Trophoblast cell (in vitro differentiated cells and primary cell): ENCODE results near the gene KRT73. TPM values are rescaled to one million over a fixed set of nuclear protein-coding genes. Genes with fewer than 3 reads are reported as not detected.

ENCODE experiments used
- DNase-seq, 2 donors: peaks; one replicate each; pipeline ENCODE4 v3.0.0-alpha.2; 2016
- H2AFZ ChIP-seq: 2 replicates; pipeline ENCODE4 v1.6.1; 2013; ENCODE audit warnings: low read length, moderate library complexity, mild to moderate bottlenecking; ENCODE audit not compliant: insufficient read depth, poor library complexity
- H2AK5ac ChIP-seq: 2 replicates; pipeline ENCODE4 v1.6.1; 2013; ENCODE audit warnings: mild to moderate bottlenecking, low read length
- H2BK120ac ChIP-seq: 2 replicates; pipeline ENCODE4 v1.6.1; 2013; ENCODE audit warnings: low read length, mild to moderate bottlenecking, moderate library complexity; ENCODE audit not compliant: insufficient read depth, poor library complexity
- H2BK12ac ChIP-seq: 2 replicates; pipeline ENCODE4 v1.6.1; 2013; ENCODE audit warnings: mild to moderate bottlenecking, low read length, moderate library complexity
- H2BK5ac ChIP-seq: 2 replicates; pipeline ENCODE4 v1.6.1; 2013; ENCODE audit warnings: low read length, low read depth, moderate library complexity, mild to moderate bottlenecking; ENCODE audit not compliant: poor library complexity
- H3K14ac ChIP-seq: 2 replicates; pipeline ENCODE4 v1.6.1; 2013; ENCODE audit warnings: mild to moderate bottlenecking, low read length
- H3K18ac ChIP-seq: 2 replicates; pipeline ENCODE4 v1.6.1; 2013; ENCODE audit warnings: mild to moderate bottlenecking, low read length
- H3K23ac ChIP-seq: 2 replicates; pipeline ENCODE4 v1.6.1; 2013; ENCODE audit warnings: low read length
- H3K27ac ChIP-seq: 2 replicates; pipeline ENCODE4 v1.5.1; 2013; ENCODE audit warnings: low read depth, mild to moderate bottlenecking, inconsistent platforms, low read length, moderate library complexity
- H3K27me3 ChIP-seq: 2 replicates; pipeline ENCODE4 v1.6.1; 2013; ENCODE audit warnings: inconsistent platforms, mild to moderate bottlenecking, low read length, moderate library complexity; ENCODE audit not compliant: insufficient read depth
- H3K36me3 ChIP-seq, 2 experiments: 1 replicate in 1 of 2; 2 replicates in 1 of 2; pipeline ENCODE4 v1.6.1; 2013; ENCODE audit warnings: low read length in 2 of 2, mild to moderate bottlenecking in 2 of 2, moderate library complexity in 1 of 2; ENCODE audit not compliant: insufficient read depth in 2 of 2, control insufficient read depth in 1 of 2
- H3K4ac ChIP-seq: 2 replicates; pipeline ENCODE4 v1.6.1; 2013; ENCODE audit warnings: low read depth, mild to moderate bottlenecking, low read length, moderate library complexity
- H3K4me1 ChIP-seq, 2 experiments: 1 replicate in 1 of 2; 2 replicates in 1 of 2; pipeline ENCODE4 v1.6.1; 2013; ENCODE audit warnings: low read length in 2 of 2, mild to moderate bottlenecking in 2 of 2, moderate library complexity in 1 of 2; ENCODE audit not compliant: insufficient read depth in 2 of 2, control insufficient read depth in 1 of 2
- H3K4me2 ChIP-seq: 2 replicates; pipeline ENCODE4 v1.6.1; 2013; ENCODE audit warnings: inconsistent platforms, mild to moderate bottlenecking, low read length, moderate library complexity
- H3K4me3 ChIP-seq: 2 replicates; pipeline ENCODE4 v1.5.1; 2013; ENCODE audit warnings: mild to moderate bottlenecking, low read depth, low read length, inconsistent platforms
- H3K79me1 ChIP-seq: one replicate; pipeline ENCODE4 v1.6.1; 2013; ENCODE audit warnings: low read length
- H3K79me2 ChIP-seq: 2 replicates; pipeline ENCODE4 v1.6.1; 2013; ENCODE audit warnings: low read length, mild to moderate bottlenecking; ENCODE audit not compliant: control insufficient read depth, insufficient read depth, poor library complexity
- H3K9ac ChIP-seq: 2 replicates; pipeline ENCODE4 v1.6.1; 2013; ENCODE audit warnings: mild to moderate bottlenecking, low read length
- H3K9me3 ChIP-seq: 2 replicates; pipeline ENCODE4 v1.6.1; 2013; ENCODE audit warnings: low read depth, mild to moderate bottlenecking, control low read depth, inconsistent platforms, low read length; ENCODE audit not compliant: insufficient read depth
- H4K12ac ChIP-seq: 2 replicates; pipeline ENCODE4 v1.6.1; 2013; ENCODE audit warnings: low read depth, mild to moderate bottlenecking, low read length, moderate library complexity
- H4K8ac ChIP-seq: 2 replicates; pipeline ENCODE4 v1.6.1; 2013; ENCODE audit warnings: low read depth, mild to moderate bottlenecking, low read length, moderate library complexity
- H4K91ac ChIP-seq: one replicate; pipeline ENCODE4 v1.6.1; 2013; ENCODE audit warnings: low read depth, mild to moderate bottlenecking, low read length, moderate library complexity
- WGBS: extraction: QIAGEN DNeasy Blood & Tissue Kit; methylation state at CpG from one replicate; pipeline ENCODE4 v1.1.7; 2013; ENCODE audit warnings: missing lambda C conversion rate; ENCODE audit not compliant: insufficient read length, insufficient coverage; ENCODE audit errors: extremely low coverage; 5-methylcytosine and 5-hydroxymethylcytosine counted together
- polyA plus RNA-seq: library from polyadenylated mRNA; stranded (reverse); fragments of 200-250 nt; gene quantifications from 2 replicates; pipeline ENCODE4 v1.2.3, GENCODE V29; 2013

Gene KRT73
- polyA plus RNA-seq: not detected in 2 replicates

DNA sequence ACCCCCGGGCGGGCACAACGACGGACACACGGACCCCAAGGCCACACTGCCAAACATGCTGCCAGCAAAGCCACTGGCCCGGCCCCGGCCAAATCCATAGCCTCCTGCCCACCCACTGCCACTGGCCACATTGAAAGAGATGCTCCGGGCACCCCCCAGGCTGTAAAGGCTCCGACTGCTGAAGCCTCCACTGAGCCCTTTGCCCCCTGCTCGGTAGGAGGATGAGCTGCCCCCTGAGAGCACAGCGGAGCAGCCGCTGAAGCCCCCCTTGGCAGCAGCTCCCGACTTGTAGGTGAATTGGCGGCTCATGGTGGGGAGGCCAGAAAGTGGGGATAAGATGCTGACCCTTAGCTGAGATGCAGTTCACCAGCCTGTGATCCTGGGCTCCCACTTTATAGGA, at the start of gene KRT73:
Gene KRT73 (minus strand): TSS at position 344 of the 400 bp plus-strand sequence. CDS start 35 bp downstream, at position 309.
- H3K4me1 ChIP-seq: no peaks in the 10 kb centered on the region
- WGBS: no CpG with 5 or more reads among the region's 14 CpGs

DNA sequence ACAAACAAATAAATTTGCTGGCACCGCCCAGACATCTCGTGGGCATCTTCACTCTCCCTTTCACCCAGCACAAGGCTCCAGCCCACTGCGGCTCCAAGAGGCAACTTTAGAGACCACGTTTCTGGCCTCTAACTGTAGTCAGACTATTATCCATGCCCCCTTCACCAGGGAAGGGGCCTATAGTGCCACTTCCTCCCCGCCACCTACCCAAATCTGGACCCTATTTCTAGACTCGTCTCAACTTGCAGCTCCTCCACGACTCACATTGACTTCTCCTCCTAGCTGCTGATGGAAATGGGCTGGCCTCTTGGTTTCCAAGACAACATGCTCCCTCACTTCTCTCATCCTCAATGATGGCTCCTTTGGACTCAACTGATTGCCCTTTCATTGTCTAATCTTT, 49.6 kb upstream of the KRT73 start:
- H3K9me3 ChIP-seq: no peaks in the 10 kb centered on the region
- H3K4ac ChIP-seq: no peak overlapping the region
- no peak overlapping the region for H2BK5ac ChIP-seq
- H4K8ac ChIP-seq: no peak overlapping the region
- H3K18ac ChIP-seq: no peak overlapping the region
- no peak overlapping the region for H2AK5ac ChIP-seq
- H4K12ac ChIP-seq: no peak overlapping the region
- no peak overlapping the region for H2BK12ac ChIP-seq
- H3K79me1 ChIP-seq: peaks cover under 1% of the 10 kb centered on the region
- no CpG with 5 or more reads among the region's 7 CpGs for WGBS
- no peaks in the 10 kb centered on the region for H3K79me2 ChIP-seq
- no peak overlapping the region for H4K91ac ChIP-seq
- H2AFZ ChIP-seq: no peak overlapping the region
- H3K4me3 ChIP-seq: no peak overlapping the region
- no peak overlapping the region for H3K4me2 ChIP-seq
- no peaks in the 10 kb centered on the region for H3K36me3 ChIP-seq
- H3K4me1 ChIP-seq: peaks cover 3 to 9% of the 10 kb centered on the region in 2 experiments
- no peak overlapping the region for H3K9ac ChIP-seq
- H3K23ac ChIP-seq: no peak overlapping the region
- H2BK120ac ChIP-seq: no peak overlapping the region
- no peak overlapping the region for H3K27ac ChIP-seq
- H3K27me3 ChIP-seq: no peaks in the 10 kb centered on the region
- DNase-seq: no peak
- no peak overlapping the region for H3K14ac ChIP-seq

More for the DNA sequence above, at the start of gene KRT73:
- Histone ChIP-seq H3K23ac (no peak within 1 kb of the TSS), H4K12ac (no peak within 1 kb of the TSS), H2BK120ac (no peak within 1 kb of the TSS), H4K8ac (no peak within 1 kb of the TSS), H3K4ac (no peak within 1 kb of the TSS), H3K9ac (no peak within 1 kb of the TSS), H4K91ac (no peak within 1 kb of the TSS), H3K4me2 (no peak within 1 kb of the TSS), H3K27ac (no peak within 1 kb of the TSS), H3K79me1 (no peaks in the 10 kb centered on the region), H2AK5ac (no peak within 1 kb of the TSS), H3K14ac (no peak within 1 kb of the TSS), H2BK12ac (no peak within 1 kb of the TSS), H2BK5ac (no peak within 1 kb of the TSS), H3K18ac (no peak within 1 kb of the TSS), H3K27me3 (no peaks in the 10 kb centered on the region), H3K79me2 (no peaks in the 10 kb centered on the region), H2AFZ (no peak within 1 kb of the TSS), H3K36me3 (no peaks in the 10 kb centered on the region), H3K4me3 (no peak within 1 kb of the TSS), H3K9me3 (peaks cover 5% of the 10 kb centered on the region)
- no peak for DNase-seq

DNA sequence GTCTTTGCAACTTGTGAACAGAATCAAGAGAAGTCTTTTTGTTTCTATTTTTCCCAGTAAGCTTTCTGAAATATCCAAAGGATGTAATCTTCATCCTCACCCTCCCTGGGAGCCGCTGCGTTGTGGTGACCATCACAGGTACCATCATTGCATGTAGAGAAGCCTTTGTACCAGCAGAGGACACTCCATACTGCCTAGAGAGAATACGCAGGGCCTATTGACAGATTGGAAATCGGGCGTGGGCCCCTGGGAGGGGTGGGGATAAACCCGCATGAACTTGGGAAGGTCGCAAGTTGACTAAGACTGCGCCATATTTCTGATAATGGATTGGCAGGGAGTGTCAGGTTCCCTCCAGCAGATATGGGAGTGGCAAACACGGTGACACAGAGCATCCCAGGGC, 49.1 kb upstream of the KRT73 start:
- no CpG with 5 or more reads among the region's 9 CpGs for WGBS
- H3K23ac ChIP-seq: no peak overlapping the region

DNA sequence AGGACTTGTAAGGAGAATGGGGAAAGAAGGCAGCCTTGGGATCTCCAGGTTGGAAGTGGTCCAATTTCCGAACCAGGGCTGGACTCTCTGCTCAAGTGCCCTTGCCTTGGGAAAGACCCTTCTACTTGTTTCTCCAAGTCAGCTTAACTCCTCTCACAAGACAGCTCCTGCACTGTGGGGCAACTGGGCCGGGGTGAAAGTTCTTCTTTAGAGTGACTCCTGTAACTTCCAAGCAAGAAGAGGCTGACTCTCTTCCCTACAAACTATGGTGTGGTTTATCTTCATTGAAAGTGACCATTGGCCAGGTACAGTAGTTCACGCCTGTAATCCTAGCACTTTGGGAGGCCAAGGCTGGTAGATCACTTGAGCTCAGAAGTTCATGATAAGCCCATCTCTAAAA, 48.1 kb upstream of the KRT73 start:
- no peak overlapping the region for H4K8ac ChIP-seq
- H3K9ac ChIP-seq: no peak overlapping the region
- H2BK5ac ChIP-seq: no peak overlapping the region
- no peaks in the 10 kb centered on the region for H3K36me3 ChIP-seq
- no peak overlapping the region for H4K91ac ChIP-seq
- no peaks in the 10 kb centered on the region for H3K27me3 ChIP-seq
- no peak overlapping the region for H2AK5ac ChIP-seq
- no CpG with 5 or more reads among the region's 3 CpGs for WGBS
- H3K18ac ChIP-seq: no peak overlapping the region
- H3K9me3 ChIP-seq: no peaks in the 10 kb centered on the region
- H3K23ac ChIP-seq: no peak overlapping the region
- H2BK12ac ChIP-seq: no peak overlapping the region
- no peak overlapping the region for H3K27ac ChIP-seq
- no peak overlapping the region for H3K4ac ChIP-seq
- no peak overlapping the region for H4K12ac ChIP-seq
- no peaks in the 10 kb centered on the region for H3K79me2 ChIP-seq
- no peak overlapping the region for H3K14ac ChIP-seq
- no peaks in the 10 kb centered on the region for H3K79me1 ChIP-seq
- H2BK120ac ChIP-seq: no peak overlapping the region
- H3K4me3 ChIP-seq: no peak overlapping the region
- H2AFZ ChIP-seq: no peak overlapping the region
- no peak for DNase-seq
- no peak overlapping the region for H3K4me2 ChIP-seq
- H3K4me1 ChIP-seq: peaks cover 2 to 8% of the 10 kb centered on the region in 2 experiments

More for the DNA sequence above, 49.1 kb upstream of the KRT73 start:
- no peak overlapping the region for H2AK5ac ChIP-seq
- no peak overlapping the region for H3K27ac ChIP-seq
- H3K9ac ChIP-seq: no peak overlapping the region
- H3K4ac ChIP-seq: no peak overlapping the region
- DNase-seq: peak; percentile 52 to 69
- H3K14ac ChIP-seq: no peak overlapping the region
- no peaks in the 10 kb centered on the region for H3K79me2 ChIP-seq
- H3K79me1 ChIP-seq: no peaks in the 10 kb centered on the region
- no peak overlapping the region for H4K91ac ChIP-seq
- H2BK5ac ChIP-seq: no peak overlapping the region
- no peak overlapping the region for H2BK12ac ChIP-seq
- no peak overlapping the region for H3K4me3 ChIP-seq
- no peaks in the 10 kb centered on the region for H3K27me3 ChIP-seq
- H4K12ac ChIP-seq: no peak overlapping the region
- no peak overlapping the region for H3K4me2 ChIP-seq
- no peak overlapping the region for H2AFZ ChIP-seq
- H3K9me3 ChIP-seq: no peaks in the 10 kb centered on the region
- H4K8ac ChIP-seq: no peak overlapping the region
- H3K18ac ChIP-seq: no peak overlapping the region
- peaks cover 2 to 8% of the 10 kb centered on the region in 2 experiments for H3K4me1 ChIP-seq
- H3K36me3 ChIP-seq: no peaks in the 10 kb centered on the region
- no peak overlapping the region for H2BK120ac ChIP-seq
